SK-N-MC (cell line): Measurements from ENCODE around the gene ZCCHC14.

ENCODE experiments used
- EZH2 ChIP-seq: fragments of 200-600 bp; sonication (generic); IDR thresholded peaks from one replicate; pipeline ENCODE4 v1.6.1; 2017; ENCODE audit warnings: antibody characterized with exemption
- POLR2AphosphoS5 ChIP-seq: IDR thresholded peaks from 2 replicates; pipeline ENCODE4 v1.6.1; 2012; ENCODE audit warnings: mild to moderate bottlenecking, low read depth, low read length, borderline replicate concordance

DNA sequence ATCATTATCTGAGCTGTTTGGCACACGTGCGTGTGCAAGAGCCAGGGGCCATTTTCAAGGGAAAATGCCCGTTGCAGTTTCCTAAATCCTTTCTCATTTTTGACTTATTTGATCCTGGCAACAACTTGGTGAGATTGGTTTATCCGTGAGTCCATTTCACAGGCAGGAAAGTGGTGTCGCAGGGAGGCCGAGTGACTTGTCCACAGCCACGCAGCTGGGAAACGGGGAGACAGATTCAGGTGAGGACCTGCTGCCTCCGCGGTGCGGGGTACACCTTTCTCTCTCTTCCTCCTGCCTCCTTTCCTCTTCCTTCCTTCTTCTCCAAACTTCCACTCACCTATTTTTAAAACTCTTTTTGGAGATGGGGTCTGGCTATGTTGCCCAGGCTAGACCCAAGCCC, 46.3 kb upstream of the ZCCHC14 start:
- no peak for TF ChIP-seq EZH2
- TF ChIP-seq POLR2AphosphoS5, result no peak
